ENCODE results near the gene BHLHE40. TPM values are rescaled to one million over a fixed set of nuclear protein-coding genes. Genes with fewer than 3 reads are reported as not detected.

The BHLHE40 gene
- total and polyA plus RNA-seq, 2 donors (not counting 1 experiment from before 2014, with no cell fraction given): 16.7 to 28.4 TPM

DNA sequence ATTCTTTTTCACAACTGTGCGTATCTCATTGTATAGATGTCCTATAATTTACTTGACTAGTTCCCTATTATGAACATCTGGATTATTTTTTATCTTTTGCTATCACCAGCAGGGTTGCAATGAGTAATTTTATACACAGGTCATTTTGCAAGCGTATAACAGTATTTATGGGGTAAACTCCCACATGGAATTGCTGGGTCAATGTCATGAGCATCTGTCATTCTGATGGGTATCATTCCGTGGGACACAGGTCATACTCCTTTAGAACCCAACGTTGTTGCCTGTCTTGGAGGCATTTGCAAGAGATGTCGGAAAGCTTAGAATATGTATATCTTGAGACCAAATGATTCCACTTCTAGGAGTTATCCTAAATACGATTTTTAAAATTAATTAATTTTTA is 12.9 kb downstream of the BHLHE40 start:
- Histone ChIP-seq H3K27me3 (ENCODE audit: control insufficient read depth, insufficient read depth, low read length) (no peaks in the 10 kb centered on the region), H3K36me3 (ENCODE audit: control insufficient read depth, insufficient read depth, low read length) (no peaks in the 10 kb centered on the region), H3K4me2 (ENCODE audit: extremely low read depth, insufficient read depth, low read length) (no peak overlapping the region), H2AFZ (ENCODE audit: low read length) (no peak overlapping the region), H3K79me2 (ENCODE audit: control insufficient read depth, insufficient read depth, low read length) (no peaks in the 10 kb centered on the region), H3K9ac (ENCODE audit: insufficient read depth, low read length) (no peak overlapping the region), H3K4me3 (replicated peaks in 1 of 4; ENCODE audit: control extremely low read depth in 1 of 4, insufficient read depth in 1 of 4, low read depth in 3 of 4, low read length in 4 of 4) (no peak overlapping the region), H3K9me3 (ENCODE audit: control insufficient read depth, insufficient read depth, low read depth, low read length) (no peaks in the 10 kb centered on the region), H3K4me1 (ENCODE audit: control insufficient read depth, extremely low read depth, insufficient read depth, low read length) (peaks cover 21% of the 10 kb centered on the region), H4K20me1 (ENCODE audit: control insufficient read depth, extremely low read depth, insufficient read depth, low read length) (no peaks in the 10 kb centered on the region), H3K27ac (ENCODE audit: insufficient read depth, low read length) (no peak overlapping the region)
- TF ChIP-seq, protein P1, sequence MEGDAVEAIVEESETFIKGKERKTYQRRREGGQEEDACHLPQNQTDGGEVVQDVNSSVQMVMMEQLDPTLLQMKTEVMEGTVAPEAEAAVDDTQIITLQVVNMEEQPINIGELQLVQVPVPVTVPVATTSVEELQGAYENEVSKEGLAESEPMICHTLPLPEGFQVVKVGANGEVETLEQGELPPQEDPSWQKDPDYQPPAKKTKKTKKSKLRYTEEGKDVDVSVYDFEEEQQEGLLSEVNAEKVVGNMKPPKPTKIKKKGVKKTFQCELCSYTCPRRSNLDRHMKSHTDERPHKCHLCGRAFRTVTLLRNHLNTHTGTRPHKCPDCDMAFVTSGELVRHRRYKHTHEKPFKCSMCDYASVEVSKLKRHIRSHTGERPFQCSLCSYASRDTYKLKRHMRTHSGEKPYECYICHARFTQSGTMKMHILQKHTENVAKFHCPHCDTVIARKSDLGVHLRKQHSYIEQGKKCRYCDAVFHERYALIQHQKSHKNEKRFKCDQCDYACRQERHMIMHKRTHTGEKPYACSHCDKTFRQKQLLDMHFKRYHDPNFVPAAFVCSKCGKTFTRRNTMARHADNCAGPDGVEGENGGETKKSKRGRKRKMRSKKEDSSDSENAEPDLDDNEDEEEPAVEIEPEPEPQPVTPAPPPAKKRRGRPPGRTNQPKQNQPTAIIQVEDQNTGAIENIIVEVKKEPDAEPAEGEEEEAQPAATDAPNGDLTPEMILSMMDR (conservative IDR thresholded peaks at IDR 0.05 in 1 of 2, IDR thresholded peaks at IDR 0.05 in 1 of 2; ENCODE audit: low read depth in 1 of 2, low read length in 2 of 2): no peak
- TF ChIP-seq EZH2 (IDR thresholded peaks at IDR 0.05; ENCODE audit: low read length, missing control alignments): no peak
- DNase-seq (ENCODE audit: low read depth in 2 of 2): no peak

DNA sequence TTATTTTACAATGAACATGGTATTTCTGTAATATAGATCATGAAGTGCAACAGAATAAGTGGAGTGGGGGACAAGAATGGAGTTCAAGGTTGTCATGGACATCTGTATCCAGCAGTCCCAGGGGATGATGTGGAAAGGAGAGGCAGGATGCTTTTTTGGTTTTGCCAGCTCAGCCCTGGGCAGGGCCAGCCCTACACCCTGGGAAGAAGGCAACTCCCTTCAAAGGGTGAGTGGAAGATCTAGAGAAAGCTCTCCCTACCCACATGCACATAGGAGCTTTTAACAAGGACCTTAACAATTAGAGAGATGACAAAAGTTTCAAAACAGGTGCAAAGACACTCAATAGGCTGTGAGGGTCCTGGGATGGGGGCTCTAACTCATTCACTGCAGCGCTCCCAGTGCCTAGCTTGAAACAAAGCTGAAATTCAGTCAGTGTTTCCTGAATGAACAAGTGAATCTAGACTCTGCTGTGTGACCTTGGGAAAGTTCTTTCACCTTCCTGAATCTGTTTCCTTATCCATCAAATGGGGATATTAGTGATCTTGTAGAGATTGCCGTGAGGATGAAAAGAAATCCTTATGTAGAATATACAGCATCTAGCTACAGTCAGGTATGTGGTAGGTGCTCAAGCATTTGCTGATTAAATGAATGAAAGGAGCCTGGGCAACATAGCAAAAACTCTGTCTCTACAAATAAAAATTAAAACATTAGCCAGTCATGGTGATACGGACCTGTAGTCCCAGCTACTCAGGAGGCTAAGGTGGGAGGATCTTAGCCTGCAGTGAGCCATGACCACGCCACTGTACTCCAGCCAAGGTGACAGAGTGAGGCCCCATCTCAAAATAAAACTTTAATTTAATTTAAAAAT is 14.3 kb downstream of the BHLHE40 start:
- no peaks in the 10 kb centered on the region for H3K27me3 ChIP-seq (ENCODE audit: control insufficient read depth, insufficient read depth, low read length)
- no peak for DNase-seq (ENCODE audit: low read depth in 2 of 2)

DNA sequence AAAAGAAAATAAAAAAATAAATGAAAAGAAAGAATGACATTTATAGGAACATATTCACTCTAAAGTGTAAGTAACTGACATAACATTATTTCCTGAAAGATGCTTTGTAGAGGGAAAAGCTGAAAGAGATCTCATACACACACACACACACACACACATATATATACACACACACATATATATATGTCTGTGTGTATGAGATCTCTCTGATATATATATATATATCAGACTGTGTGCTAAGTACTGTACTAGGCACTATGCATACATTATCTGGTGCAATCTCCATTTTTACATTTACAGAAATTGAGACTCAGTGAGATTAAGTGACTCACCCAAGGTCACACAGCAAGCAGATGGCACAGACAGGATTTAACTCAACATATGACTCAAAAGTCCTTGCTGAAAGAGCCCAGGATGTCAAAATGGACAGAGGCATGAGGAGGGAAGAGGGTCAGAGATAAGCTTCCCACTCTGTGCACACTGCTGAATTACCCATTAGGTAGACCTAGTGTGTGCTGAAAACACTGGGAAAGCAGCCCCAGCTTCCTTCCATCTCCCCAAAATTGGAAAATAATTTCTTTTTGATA is 15.0 kb downstream of the BHLHE40 start:
- no peak overlapping the region for H3K4me2 ChIP-seq (ENCODE audit: extremely low read depth, insufficient read depth, low read length)

More for the DNA sequence above, 14.3 kb downstream of the BHLHE40 start:
- no peak overlapping the region for H3K4me3 ChIP-seq (replicated peaks in 1 of 4; ENCODE audit: control extremely low read depth in 1 of 4, insufficient read depth in 1 of 4, low read depth in 3 of 4, low read length in 4 of 4)
- H3K9me3 ChIP-seq (ENCODE audit: control insufficient read depth, insufficient read depth, low read depth, low read length): no peaks in the 10 kb centered on the region
- H2AFZ ChIP-seq (ENCODE audit: low read length): no peak overlapping the region
- no peak for TF ChIP-seq EZH2 (IDR thresholded peaks at IDR 0.05; ENCODE audit: low read length, missing control alignments)
- TF ChIP-seq, protein P1 (conservative IDR thresholded peaks at IDR 0.05 in 1 of 2, IDR thresholded peaks at IDR 0.05 in 1 of 2; ENCODE audit: low read depth in 1 of 2, low read length in 2 of 2): no peak
- no peaks in the 10 kb centered on the region for H3K36me3 ChIP-seq (ENCODE audit: control insufficient read depth, insufficient read depth, low read length)
- H3K4me1 ChIP-seq (ENCODE audit: control insufficient read depth, extremely low read depth, insufficient read depth, low read length): peaks cover 19% of the 10 kb centered on the region
- H3K27ac ChIP-seq (ENCODE audit: insufficient read depth, low read length): no peak overlapping the region
- H3K4me2 ChIP-seq (ENCODE audit: extremely low read depth, insufficient read depth, low read length): no peak overlapping the region
- H3K9ac ChIP-seq (ENCODE audit: insufficient read depth, low read length): no peak overlapping the region
- H4K20me1 ChIP-seq (ENCODE audit: control insufficient read depth, extremely low read depth, insufficient read depth, low read length): no peaks in the 10 kb centered on the region
- H3K79me2 ChIP-seq (ENCODE audit: control insufficient read depth, insufficient read depth, low read length): no peaks in the 10 kb centered on the region

More for the DNA sequence above, 15.0 kb downstream of the BHLHE40 start:
- H4K20me1 ChIP-seq (ENCODE audit: control insufficient read depth, extremely low read depth, insufficient read depth, low read length): no peaks in the 10 kb centered on the region
- no peak overlapping the region for H3K4me3 ChIP-seq (replicated peaks in 1 of 4; ENCODE audit: control extremely low read depth in 1 of 4, insufficient read depth in 1 of 4, low read depth in 3 of 4, low read length in 4 of 4)
- DNase-seq (ENCODE audit: low read depth in 2 of 2): peak; percentile 34 to 76
- H3K9ac ChIP-seq (ENCODE audit: insufficient read depth, low read length): no peak overlapping the region
- peaks cover 15% of the 10 kb centered on the region for H3K4me1 ChIP-seq (ENCODE audit: control insufficient read depth, extremely low read depth, insufficient read depth, low read length)
- H3K9me3 ChIP-seq (ENCODE audit: control insufficient read depth, insufficient read depth, low read depth, low read length): no peaks in the 10 kb centered on the region
- no peaks in the 10 kb centered on the region for H3K79me2 ChIP-seq (ENCODE audit: control insufficient read depth, insufficient read depth, low read length)
- H2AFZ ChIP-seq (ENCODE audit: low read length): no peak overlapping the region
- peak overlapping the region; percentile 97 for H3K27ac ChIP-seq (ENCODE audit: insufficient read depth, low read length)
- TF ChIP-seq EZH2 (IDR thresholded peaks at IDR 0.05; ENCODE audit: low read length, missing control alignments): no peak
- TF ChIP-seq, protein P1 (conservative IDR thresholded peaks at IDR 0.05 in 1 of 2, IDR thresholded peaks at IDR 0.05 in 1 of 2; ENCODE audit: low read depth in 1 of 2, low read length in 2 of 2): no peak
- no peaks in the 10 kb centered on the region for H3K27me3 ChIP-seq (ENCODE audit: control insufficient read depth, insufficient read depth, low read length)
- no peaks in the 10 kb centered on the region for H3K36me3 ChIP-seq (ENCODE audit: control insufficient read depth, insufficient read depth, low read length)

Data from fibroblast of lung (primary cell).